HepG2 (cell line): ENCODE measurements around the gene NGDN. TPM values are rescaled to one million over a fixed set of nuclear protein-coding genes. Genes with fewer than 3 reads are reported as not detected.

Source experiments
- FOXA1 ChIP-seq, 2 experiments: fragments of 450-650 bp in 1 of 2; sonication (generic) in 1 of 2; formaldehyde crosslinking in 1 of 2; IDR thresholded peaks; 2 replicates each; pipeline versions ENCODE4 v1.4.0 to v1.6.1; 2016 to 2020; ENCODE audit warnings: missing genetic modification reagents in 1 of 2
- FOXA3 ChIP-seq: IDR thresholded peaks from 2 replicates; pipeline ENCODE4 v1.6.1; 2016; ENCODE audit warnings: missing genetic modification reagents, missing compliant biosample characterization
- LCORL ChIP-seq, 2 experiments: fragments of 450-650 bp in 1 of 2; sonication (generic) in 1 of 2; formaldehyde crosslinking in 1 of 2; IDR thresholded peaks; 2 replicates each; pipeline versions ENCODE4 v1.5.0 to v1.6.1; 2017 to 2020; ENCODE audit warnings: antibody characterized with exemption in 1 of 2, missing genetic modification reagents in 1 of 2
- MYC ChIP-seq: sonication (generic); formaldehyde crosslinking; IDR thresholded peaks from 2 replicates; pipeline ENCODE4 v1.9.0; 2021; ENCODE audit warnings: missing genetic modification reagents, borderline replicate concordance
- NFIC ChIP-seq: IDR thresholded peaks from 2 replicates; pipeline ENCODE4 v1.6.1; 2012; ENCODE audit warnings: mild to moderate bottlenecking, low read length, inconsistent platforms
- PLSCR1 ChIP-seq: sonication (generic); formaldehyde crosslinking; IDR thresholded peaks from 2 replicates; pipeline ENCODE4 v1.5.0; 2020; ENCODE audit warnings: missing genetic modification reagents, mild to moderate bottlenecking, borderline replicate concordance
- SMC3 ChIP-seq: IDR thresholded peaks from 2 replicates; pipeline ENCODE4 v1.6.1; 2011; ENCODE audit warnings: low read length, improper control_type of control experiment
- SRY ChIP-seq: sonication (generic); formaldehyde crosslinking; IDR thresholded peaks from 2 replicates; pipeline ENCODE4 v1.8.0; 2022; ENCODE audit warnings: mild to moderate bottlenecking, missing genetic modification reagents
- ZFAT ChIP-seq: sonication (generic); formaldehyde crosslinking; conservative IDR thresholded peaks from 2 replicates; pipeline ENCODE4 v1.8.1; 2023; ENCODE audit warnings: missing genetic modification reagents, inconsistent platforms
- ZIK1 ChIP-seq: sonication (generic); formaldehyde crosslinking; IDR thresholded peaks from 2 replicates; pipeline ENCODE4 v1.5.0; 2020; ENCODE audit warnings: mild to moderate bottlenecking, low read depth, missing genetic modification reagents, borderline replicate concordance
- ZMYM2 ChIP-seq: sonication (generic); formaldehyde crosslinking; IDR thresholded peaks from 2 replicates; pipeline ENCODE4 v1.8.0; 2022; ENCODE audit warnings: mild to moderate bottlenecking, missing genetic modification reagents
- ZNF430 ChIP-seq: sonication (generic); formaldehyde crosslinking; IDR thresholded peaks from 2 replicates; pipeline ENCODE4 v1.9.0; 2021; ENCODE audit warnings: mild to moderate bottlenecking, missing genetic modification reagents
- polyA plus RNA-seq, 8 experiments: library from polyadenylated mRNA; depleted of rRNA in 3 of 8; stranded (reverse) in 7 of 8; unstranded in 1 of 8; fragments of >200 nt; fragmentation: Illumina TruSeq in 4 of 8; extraction: Trizol in 4 of 8; gene quantifications; 2 replicates each; pipeline versions ENCODE4 v1.2.1 to v1.2.3, GENCODE V29; 2011 to 2016; ENCODE audit warnings: low read depth in 4 of 8, missing spikeins in 1 of 8, mixed read lengths in 1 of 8; ENCODE audit not compliant: insufficient read depth in 1 of 8
- total RNA-seq, 5 experiments: library from RNA; depleted of rRNA; stranded (reverse); fragments of >200 nt; fragmentation: Illumina TruSeq; extraction: Trizol; gene quantifications; 2 replicates each; pipeline ENCODE4 v1.2.3, GENCODE V29; 2016; ENCODE audit warnings: low read depth in 1 of 5
- TF ChIP-seq, protein P1 (sequence below), 2 experiments: fragments of 450-650 bp in 1 of 2; sonication (generic) in 1 of 2; formaldehyde crosslinking; IDR thresholded peaks; 2 replicates each; pipeline versions ENCODE4 v1.5.0 to v1.8.0; 2020 to 2022; ENCODE audit warnings: mild to moderate bottlenecking in 1 of 2, missing genetic modification reagents in 1 of 2
- TF ChIP-seq, protein P2 (sequence below): sonication (generic); formaldehyde crosslinking; IDR thresholded peaks from 2 replicates; pipeline ENCODE4 v1.5.0; 2020; ENCODE audit warnings: missing genetic modification reagents
- TF ChIP-seq, protein P3 (sequence below): sonication (generic); formaldehyde crosslinking; IDR thresholded peaks from 2 replicates; pipeline ENCODE4 v1.9.0; 2022; ENCODE audit warnings: low read depth, missing genetic modification reagents
- TF ChIP-seq, protein P4 (sequence below): sonication (generic); formaldehyde crosslinking; IDR thresholded peaks from 2 replicates; pipeline ENCODE4 v1.4.0; 2020; ENCODE audit warnings: missing genetic modification reagents, mild to moderate bottlenecking, borderline replicate concordance
- TF ChIP-seq, protein P5 (sequence below): sonication (generic); formaldehyde crosslinking; conservative IDR thresholded peaks from 2 replicates; pipeline ENCODE4 v1.8.1; 2023; ENCODE audit warnings: missing genetic modification reagents

NGDN gene
- total and polyA plus RNA-seq, 2 of the 13 experiments (the other 11 are each of a cell fraction or from before 2014, with no cell fraction given), result 154 to 216 TPM

- no peak for TF ChIP-seq PLSCR1 (CRISPR knock-in tag)
- no peak for TF ChIP-seq SRY (CRISPR knock-in tag)
- TF ChIP-seq, protein P1, sequence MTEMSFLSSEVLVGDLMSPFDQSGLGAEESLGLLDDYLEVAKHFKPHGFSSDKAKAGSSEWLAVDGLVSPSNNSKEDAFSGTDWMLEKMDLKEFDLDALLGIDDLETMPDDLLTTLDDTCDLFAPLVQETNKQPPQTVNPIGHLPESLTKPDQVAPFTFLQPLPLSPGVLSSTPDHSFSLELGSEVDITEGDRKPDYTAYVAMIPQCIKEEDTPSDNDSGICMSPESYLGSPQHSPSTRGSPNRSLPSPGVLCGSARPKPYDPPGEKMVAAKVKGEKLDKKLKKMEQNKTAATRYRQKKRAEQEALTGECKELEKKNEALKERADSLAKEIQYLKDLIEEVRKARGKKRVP (CRISPR knock-in tag; IDR thresholded peaks at IDR 0.05), result no peak
- no peak for TF ChIP-seq FOXA1 (IDR thresholded peaks at IDR 0.05)
- no peak for TF ChIP-seq FOXA1 (CRISPR knock-in tag; IDR thresholded peaks at IDR 0.05)
- no peak for TF ChIP-seq ZFAT (CRISPR knock-in tag)
- TF ChIP-seq, protein P2, sequence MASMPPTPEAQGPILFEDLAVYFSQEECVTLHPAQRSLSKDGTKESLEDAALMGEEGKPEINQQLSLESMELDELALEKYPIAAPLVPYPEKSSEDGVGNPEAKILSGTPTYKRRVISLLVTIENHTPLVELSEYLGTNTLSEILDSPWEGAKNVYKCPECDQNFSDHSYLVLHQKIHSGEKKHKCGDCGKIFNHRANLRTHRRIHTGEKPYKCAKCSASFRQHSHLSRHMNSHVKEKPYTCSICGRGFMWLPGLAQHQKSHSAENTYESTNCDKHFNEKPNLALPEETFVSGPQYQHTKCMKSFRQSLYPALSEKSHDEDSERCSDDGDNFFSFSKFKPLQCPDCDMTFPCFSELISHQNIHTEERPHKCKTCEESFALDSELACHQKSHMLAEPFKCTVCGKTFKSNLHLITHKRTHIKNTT (CRISPR knock-in tag), result no peak
- no peak; the same call in 1 of the 2 replicates for TF ChIP-seq SMC3
- TF ChIP-seq, protein P3, sequence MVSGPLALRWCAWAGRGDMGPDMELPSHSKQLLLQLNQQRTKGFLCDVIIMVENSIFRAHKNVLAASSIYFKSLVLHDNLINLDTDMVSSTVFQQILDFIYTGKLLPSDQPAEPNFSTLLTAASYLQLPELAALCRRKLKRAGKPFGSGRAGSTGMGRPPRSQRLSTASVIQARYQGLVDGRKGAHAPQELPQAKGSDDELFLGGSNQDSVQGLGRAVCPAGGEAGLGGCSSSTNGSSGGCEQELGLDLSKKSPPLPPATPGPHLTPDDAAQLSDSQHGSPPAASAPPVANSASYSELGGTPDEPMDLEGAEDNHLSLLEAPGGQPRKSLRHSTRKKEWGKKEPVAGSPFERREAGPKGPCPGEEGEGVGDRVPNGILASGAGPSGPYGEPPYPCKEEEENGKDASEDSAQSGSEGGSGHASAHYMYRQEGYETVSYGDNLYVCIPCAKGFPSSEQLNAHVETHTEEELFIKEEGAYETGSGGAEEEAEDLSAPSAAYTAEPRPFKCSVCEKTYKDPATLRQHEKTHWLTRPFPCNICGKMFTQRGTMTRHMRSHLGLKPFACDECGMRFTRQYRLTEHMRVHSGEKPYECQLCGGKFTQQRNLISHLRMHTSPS (CRISPR knock-in tag), result peak; percentile 63; the same call in 1 of the 2 replicates
- TF ChIP-seq FOXA3 (CRISPR knock-in tag), result no peak
- TF ChIP-seq, protein P4, sequence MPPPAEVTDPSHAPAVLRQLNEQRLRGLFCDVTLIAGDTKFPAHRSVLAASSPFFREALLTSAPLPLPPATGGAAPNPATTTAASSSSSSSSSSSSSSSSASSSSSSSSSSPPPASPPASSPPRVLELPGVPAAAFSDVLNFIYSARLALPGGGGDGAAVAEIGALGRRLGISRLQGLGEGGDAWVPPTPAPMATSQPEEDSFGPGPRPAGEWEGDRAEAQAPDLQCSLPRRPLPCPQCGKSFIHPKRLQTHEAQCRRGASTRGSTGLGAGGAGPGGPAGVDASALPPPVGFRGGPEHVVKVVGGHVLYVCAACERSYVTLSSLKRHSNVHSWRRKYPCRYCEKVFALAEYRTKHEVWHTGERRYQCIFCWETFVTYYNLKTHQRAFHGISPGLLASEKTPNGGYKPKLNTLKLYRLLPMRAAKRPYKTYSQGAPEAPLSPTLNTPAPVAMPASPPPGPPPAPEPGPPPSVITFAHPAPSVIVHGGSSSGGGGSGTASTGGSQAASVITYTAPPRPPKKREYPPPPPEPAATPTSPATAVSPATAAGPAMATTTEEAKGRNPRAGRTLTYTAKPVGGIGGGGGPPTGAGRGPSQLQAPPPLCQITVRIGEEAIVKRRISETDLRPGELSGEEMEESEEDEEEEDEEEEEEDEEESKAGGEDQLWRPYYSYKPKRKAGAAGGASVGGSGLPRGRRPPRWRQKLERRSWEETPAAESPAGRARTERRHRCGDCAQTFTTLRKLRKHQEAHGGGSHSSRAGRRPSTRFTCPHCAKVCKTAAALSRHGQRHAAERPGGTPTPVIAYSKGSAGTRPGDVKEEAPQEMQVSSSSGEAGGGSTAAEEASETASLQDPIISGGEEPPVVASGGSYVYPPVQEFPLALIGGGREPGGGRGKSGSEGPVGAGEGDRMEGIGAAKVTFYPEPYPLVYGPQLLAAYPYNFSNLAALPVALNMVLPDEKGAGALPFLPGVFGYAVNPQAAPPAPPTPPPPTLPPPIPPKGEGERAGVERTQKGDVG (CRISPR knock-in tag), result no peak
- TF ChIP-seq MYC (CRISPR knock-in tag), result peak; percentile 48; the same call in 1 of the 2 replicates
- TF ChIP-seq NFIC, result no peak
- TF ChIP-seq ZNF430 (CRISPR knock-in tag), result peak; percentile 84; the same call in 1 of the 2 replicates
- TF ChIP-seq, protein P5, sequence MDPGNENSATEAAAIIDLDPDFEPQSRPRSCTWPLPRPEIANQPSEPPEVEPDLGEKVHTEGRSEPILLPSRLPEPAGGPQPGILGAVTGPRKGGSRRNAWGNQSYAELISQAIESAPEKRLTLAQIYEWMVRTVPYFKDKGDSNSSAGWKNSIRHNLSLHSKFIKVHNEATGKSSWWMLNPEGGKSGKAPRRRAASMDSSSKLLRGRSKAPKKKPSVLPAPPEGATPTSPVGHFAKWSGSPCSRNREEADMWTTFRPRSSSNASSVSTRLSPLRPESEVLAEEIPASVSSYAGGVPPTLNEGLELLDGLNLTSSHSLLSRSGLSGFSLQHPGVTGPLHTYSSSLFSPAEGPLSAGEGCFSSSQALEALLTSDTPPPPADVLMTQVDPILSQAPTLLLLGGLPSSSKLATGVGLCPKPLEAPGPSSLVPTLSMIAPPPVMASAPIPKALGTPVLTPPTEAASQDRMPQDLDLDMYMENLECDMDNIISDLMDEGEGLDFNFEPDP, result no peak
- 0 out of 2 replicates have a peak, but pooled peaks have one; percentile 52 for TF ChIP-seq ZMYM2 (CRISPR knock-in tag)
- 0 out of 2 replicates have a peak, but pooled peaks have one; percentile 60 for TF ChIP-seq ZIK1 (CRISPR knock-in tag)
- peak; percentile 32; the same call in 1 of the 2 replicates for TF ChIP-seq LCORL (IDR thresholded peaks at IDR 0.05)
- peak; percentile 96 for TF ChIP-seq LCORL (CRISPR knock-in tag; IDR thresholded peaks at IDR 0.05)
These were observed 33.8 kb upstream of the NGDN start, which contains the start of gene MYH7 (continued) for GRCh38 chr14:23435543-23436326.
